Measurements from ENCODE around the gene EFCAB6.

DNA sequence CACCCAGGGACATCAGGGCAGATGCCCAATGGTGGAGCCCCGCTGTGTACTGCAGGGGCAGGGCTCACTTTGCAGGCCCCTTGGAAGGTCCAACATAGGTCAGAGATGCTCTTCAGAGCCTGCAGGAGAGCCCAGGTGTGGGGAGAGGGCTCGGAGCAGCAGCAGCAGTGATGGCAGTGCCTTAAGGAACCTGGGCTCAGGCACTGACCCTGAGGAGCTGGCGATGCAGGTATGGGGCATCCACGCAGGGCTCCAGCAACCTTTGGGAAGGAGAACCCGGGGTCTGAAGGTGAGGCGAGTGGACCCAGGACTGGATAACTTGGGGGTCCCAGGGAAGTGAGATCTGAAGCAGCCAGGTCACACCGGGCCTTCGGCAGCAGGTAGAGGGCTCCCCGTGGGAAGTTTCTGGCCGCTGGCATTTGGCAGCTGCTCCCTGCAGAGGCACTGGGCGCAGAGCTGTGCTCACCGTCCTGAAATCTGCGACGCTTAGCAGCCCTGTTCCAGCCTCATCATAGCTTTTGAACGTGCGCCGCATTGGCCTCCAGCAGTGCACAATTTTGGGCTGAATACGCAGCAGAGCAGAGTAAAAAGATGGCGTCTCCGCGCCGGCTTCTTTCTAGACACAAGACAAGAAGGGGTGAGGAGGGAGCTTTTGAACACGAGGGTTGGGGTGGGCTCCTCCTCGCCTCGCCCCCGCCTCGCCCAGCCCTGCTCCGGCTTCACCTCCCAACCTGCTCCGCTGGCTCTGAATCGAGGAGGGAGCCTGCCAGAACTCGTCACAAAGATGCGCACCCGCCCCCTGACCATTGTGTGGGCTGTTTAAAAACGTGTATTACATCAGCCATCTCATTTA, 281.5 kb downstream of the EFCAB6 start:
- TF ChIP-seq POLR2A (IDR thresholded peaks at IDR 0.05) = no peak
- TF ChIP-seq, protein P1, sequence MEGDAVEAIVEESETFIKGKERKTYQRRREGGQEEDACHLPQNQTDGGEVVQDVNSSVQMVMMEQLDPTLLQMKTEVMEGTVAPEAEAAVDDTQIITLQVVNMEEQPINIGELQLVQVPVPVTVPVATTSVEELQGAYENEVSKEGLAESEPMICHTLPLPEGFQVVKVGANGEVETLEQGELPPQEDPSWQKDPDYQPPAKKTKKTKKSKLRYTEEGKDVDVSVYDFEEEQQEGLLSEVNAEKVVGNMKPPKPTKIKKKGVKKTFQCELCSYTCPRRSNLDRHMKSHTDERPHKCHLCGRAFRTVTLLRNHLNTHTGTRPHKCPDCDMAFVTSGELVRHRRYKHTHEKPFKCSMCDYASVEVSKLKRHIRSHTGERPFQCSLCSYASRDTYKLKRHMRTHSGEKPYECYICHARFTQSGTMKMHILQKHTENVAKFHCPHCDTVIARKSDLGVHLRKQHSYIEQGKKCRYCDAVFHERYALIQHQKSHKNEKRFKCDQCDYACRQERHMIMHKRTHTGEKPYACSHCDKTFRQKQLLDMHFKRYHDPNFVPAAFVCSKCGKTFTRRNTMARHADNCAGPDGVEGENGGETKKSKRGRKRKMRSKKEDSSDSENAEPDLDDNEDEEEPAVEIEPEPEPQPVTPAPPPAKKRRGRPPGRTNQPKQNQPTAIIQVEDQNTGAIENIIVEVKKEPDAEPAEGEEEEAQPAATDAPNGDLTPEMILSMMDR (IDR thresholded peaks at IDR 0.05) = no peak
